Fibroblast of peridontal ligament (primary cell): ENCODE data around the gene MIPEP.

Source experiments
- DNase-seq: peaks from one replicate; pipeline ENCODE4 v3.0.0-alpha.2; 2010; ENCODE audit errors: extremely low read depth

MIPEP gene

GRCh38 chr13:23852351-23852750, 36.8 kb downstream of the MIPEP start:
- DNase-seq: no peak

GRCh38 chr13:23851106-23851505, 38.1 kb downstream of the MIPEP start:
- peak; percentile 33 for DNase-seq

- DNase-seq: no peak
Observed at GRCh38 chr13:23850134-23850533, 39.1 kb downstream of the MIPEP start.

GRCh38 chr13:23849670-23850069, 39.5 kb downstream of the MIPEP start:
- DNase-seq: no peak

- DNase-seq: no peak
Observed at GRCh38 chr13:23848646-23849141, 40.5 kb downstream of the MIPEP start.

GRCh38 chr13:23848019-23848418, 41.2 kb downstream of the MIPEP start:
- peak; percentile 10 for DNase-seq

- no peak for DNase-seq
Observed at GRCh38 chr13:23847497-23847896, 41.7 kb downstream of the MIPEP start.

- no peak for DNase-seq
Observed at GRCh38 chr13:23845105-23845725, 44.0 kb downstream of the MIPEP start.

GRCh38 chr13:23844132-23844531, 45.1 kb downstream of the MIPEP start:
- no peak for DNase-seq

- DNase-seq: no peak
Observed at GRCh38 chr13:23843436-23843835, 45.8 kb downstream of the MIPEP start.

- no peak for DNase-seq
Observed at GRCh38 chr13:23842406-23842805, 46.8 kb downstream of the MIPEP start.

GRCh38 chr13:23833733-23834611, 55.2 kb downstream of the MIPEP start:
- no peak for DNase-seq

GRCh38 chr13:23828866-23829265, 60.3 kb downstream of the MIPEP start:
- peak; percentile 57 for DNase-seq

- no peak for DNase-seq
Observed at GRCh38 chr13:23828086-23828485, 61.1 kb downstream of the MIPEP start.

GRCh38 chr13:23825179-23825578, 64.0 kb downstream of the MIPEP start:
- no peak for DNase-seq

GRCh38 chr13:23824371-23824770, 64.8 kb downstream of the MIPEP start:
- peak; percentile 11 for DNase-seq

GRCh38 chr13:23822252-23822824, 66.9 kb downstream of the MIPEP start:
- DNase-seq: peak; percentile 22

GRCh38 chr13:23820530-23820929, 68.7 kb downstream of the MIPEP start:
- DNase-seq: no peak

GRCh38 chr13:23817830-23818229, 71.4 kb downstream of the MIPEP start:
- DNase-seq: no peak

GRCh38 chr13:23817136-23817535, 72.1 kb downstream of the MIPEP start:
- no peak for DNase-seq

GRCh38 chr13:23813635-23814034, 75.6 kb downstream of the MIPEP start:
- DNase-seq: no peak

- DNase-seq: no peak
Observed at GRCh38 chr13:23811366-23812062, 77.7 kb downstream of the MIPEP start.
